IMR-90 (cell line): ENCODE results near the gene CDCP1. TPM values are rescaled to one million over a fixed set of nuclear protein-coding genes. Genes with fewer than 3 reads are reported as not detected.

ENCODE experiments used
- ATAC-seq: fragments of 200-7000 bp; cut with Tn5 transposase; 2 replicates; pipeline ENCODE4 v1.9.1; 2020; ENCODE audit warnings: low read depth, mild to moderate bottlenecking, moderate library complexity
- BruUV-seq: library from RNA; stranded (reverse); fragments of 400-500 nt; replicated peaks from 2 replicates; lab custom pipeline; 2021; lab: Mats Ljungman, UMichigan
- CTCF ChIA-PET: fragments of 300-600 bp; formaldehyde crosslinking; extraction: SDS; loops from one replicate; lab custom pipeline; 2021; ENCODE audit warnings: antibody characterized with exemption; lab: Yijun Ruan, JAX
- POLR2A ChIA-PET: fragments of 300-600 bp; sonication (Branson Sonifier 250); formaldehyde crosslinking; loops from one replicate; lab custom pipeline; 2022; ENCODE audit warnings: antibody characterized with exemption; ENCODE audit not compliant: unreplicated experiment; lab: Charles Lee
- DNase-seq: peaks from one replicate; pipeline ENCODE4 v3.0.0; 2013
- H2AFZ ChIP-seq: replicated peaks from 2 replicates; pipeline ENCODE3; 2013; ENCODE audit warnings: low read length, mild to moderate bottlenecking; ENCODE audit not compliant: poor library complexity
- H2AK5ac ChIP-seq: 2 replicates; pipeline ENCODE4 v1.6.1; 2013; ENCODE audit warnings: low read depth, low read length, inconsistent platforms
- H2AK9ac ChIP-seq: replicated peaks from 2 replicates; pipeline ENCODE3; 2013; ENCODE audit warnings: mild to moderate bottlenecking, low read depth, low read length, moderate library complexity; ENCODE audit not compliant: poor library complexity
- H2BK120ac ChIP-seq: 2 replicates; pipeline ENCODE4 v1.6.1; 2013; ENCODE audit warnings: low read depth, low read length, inconsistent platforms
- H2BK15ac ChIP-seq: 3 replicates; pipeline ENCODE4 v1.6.1; 2013; ENCODE audit warnings: low read depth, low read length, inconsistent platforms
- H2BK20ac ChIP-seq: 2 replicates; pipeline ENCODE4 v1.6.1; 2013; ENCODE audit warnings: low read depth, mild to moderate bottlenecking, inconsistent platforms, low read length, moderate library complexity
- H2BK5ac ChIP-seq: 2 replicates; pipeline ENCODE4 v1.6.1; 2013; ENCODE audit warnings: mild to moderate bottlenecking, low read depth, low read length, inconsistent platforms; ENCODE audit not compliant: poor library complexity, severe bottlenecking
- H3K14ac ChIP-seq: replicated peaks from 2 replicates; pipeline ENCODE4 v1.6.1; 2013; ENCODE audit warnings: low read depth, low read length, inconsistent platforms
- H3K18ac ChIP-seq: 2 replicates; pipeline ENCODE4 v1.6.1; 2013; ENCODE audit warnings: low read depth, low read length, control low read depth
- H3K23ac ChIP-seq: 2 replicates; pipeline ENCODE4 v1.6.1; 2013; ENCODE audit warnings: low read depth, low read length, inconsistent platforms
- H3K27ac ChIP-seq: 2 replicates; pipeline ENCODE4 v1.5.1; 2013; ENCODE audit warnings: mild to moderate bottlenecking, control low read depth, low read length; ENCODE audit not compliant: insufficient read depth
- H3K27me3 ChIP-seq: 2 replicates; pipeline ENCODE4 v1.6.1; 2013; ENCODE audit warnings: low read length; ENCODE audit not compliant: control insufficient read depth, insufficient read depth
- H3K36me3 ChIP-seq: 2 replicates; pipeline ENCODE4 v1.6.1; 2013; ENCODE audit warnings: low read length, mixed read lengths; ENCODE audit not compliant: control insufficient read depth, insufficient read depth
- H3K4ac ChIP-seq: 2 replicates; pipeline ENCODE4 v1.6.1; 2013; ENCODE audit warnings: low read depth, low read length, inconsistent platforms
- H3K4me1 ChIP-seq: 2 replicates; pipeline ENCODE4 v1.6.1; 2013; ENCODE audit warnings: low read length, mixed read lengths; ENCODE audit not compliant: control insufficient read depth, insufficient read depth
- H3K4me2 ChIP-seq: 2 replicates; pipeline ENCODE4 v1.6.1; 2013; ENCODE audit warnings: low read depth, mild to moderate bottlenecking, control low read depth, low read length, moderate library complexity
- H3K4me3 ChIP-seq: 2 replicates; pipeline ENCODE4 v1.5.1; 2013; ENCODE audit warnings: low read depth, mild to moderate bottlenecking, control low read depth, low read length, moderate library complexity; ENCODE audit not compliant: insufficient read depth
- H3K56ac ChIP-seq: 2 replicates; pipeline ENCODE4 v1.6.1; 2013; ENCODE audit warnings: low read length, inconsistent platforms; ENCODE audit not compliant: insufficient read depth; ENCODE audit errors: extremely low read depth
- H3K79me1 ChIP-seq, 2 experiments: 2 replicates each; pipeline ENCODE4 v1.6.1; 2013; ENCODE audit warnings: low read length in 2 of 2, inconsistent platforms in 1 of 2, low read depth in 1 of 2
- H3K9ac ChIP-seq: 2 replicates; pipeline ENCODE4 v1.6.1; 2013; ENCODE audit warnings: low read depth, low read length, control low read depth
- H3K9me1 ChIP-seq: 2 replicates; pipeline ENCODE4 v1.6.1; 2013; ENCODE audit warnings: low read length, inconsistent platforms; ENCODE audit not compliant: insufficient read depth
- H3K9me3 ChIP-seq: 2 replicates; pipeline ENCODE4 v1.6.1; 2013; ENCODE audit warnings: low read length; ENCODE audit not compliant: control insufficient read depth, insufficient read depth
- H4K20me1 ChIP-seq: 2 replicates; pipeline ENCODE4 v1.6.1; 2013; ENCODE audit warnings: low read length, inconsistent platforms; ENCODE audit not compliant: insufficient read depth
- H4K5ac ChIP-seq: 2 replicates; pipeline ENCODE4 v1.6.1; 2013; ENCODE audit warnings: mild to moderate bottlenecking, low read depth, low read length, control low read depth
- H4K8ac ChIP-seq, 2 experiments: 2 replicates each; pipeline ENCODE4 v1.6.1; 2013; ENCODE audit warnings: low read depth in 2 of 2, low read length in 2 of 2, control low read depth in 1 of 2, inconsistent platforms in 1 of 2
- H4K91ac ChIP-seq: 2 replicates; pipeline ENCODE4 v1.6.1; 2013; ENCODE audit warnings: low read depth, low read length, inconsistent platforms; ENCODE audit not compliant: insufficient read depth
- BHLHE40 ChIP-seq: fragments of 150-350 bp; IDR thresholded peaks from 2 replicates; pipeline ENCODE4 v1.6.1; 2016; ENCODE audit warnings: mild to moderate bottlenecking, low read depth, low read length
- CEBPB ChIP-seq: IDR thresholded peaks from 2 replicates; pipeline ENCODE4 v1.6.1; 2012; ENCODE audit warnings: low read depth, low read length, improper control_type of control experiment
- CHD1 ChIP-seq: IDR thresholded peaks from 2 replicates; pipeline ENCODE4 v1.6.1; 2012; ENCODE audit warnings: low read depth, low read length, improper control_type of control experiment
- CTCF ChIP-seq: conservative IDR thresholded peaks from 2 replicates; pipeline ENCODE4 v1.5.1; 2012; ENCODE audit warnings: mild to moderate bottlenecking, low read depth, low read length, improper control_type of control experiment
- ELK1 ChIP-seq: fragments of 150-350 bp; IDR thresholded peaks from 2 replicates; pipeline ENCODE4 v1.6.1; 2016; ENCODE audit warnings: low read depth, mild to moderate bottlenecking, low read length, moderate library complexity, borderline replicate concordance
- FOS ChIP-seq: fragments of 150-350 bp; IDR thresholded peaks from 2 replicates; pipeline ENCODE4 v1.6.1; 2016; ENCODE audit warnings: low read depth, low read length
- MAFK ChIP-seq: IDR thresholded peaks from 2 replicates; pipeline ENCODE4 v1.6.1; 2012; ENCODE audit warnings: low read depth, low read length, improper control_type of control experiment
- MAZ ChIP-seq: IDR thresholded peaks from 2 replicates; pipeline ENCODE4 v1.6.1; 2012; ENCODE audit warnings: low read depth, mild to moderate bottlenecking, low read length, improper control_type of control experiment, moderate library complexity, borderline replicate concordance
- MXI1 ChIP-seq: IDR thresholded peaks from 2 replicates; pipeline ENCODE4 v1.6.1; 2012; ENCODE audit warnings: low read depth, mild to moderate bottlenecking, low read length, moderate library complexity, borderline replicate concordance
- NFE2L2 ChIP-seq: fragments of 150-350 bp; IDR thresholded peaks from 2 replicates; pipeline ENCODE4 v1.6.1; 2016; ENCODE audit warnings: low read depth, mild to moderate bottlenecking, low read length
- POLR2A ChIP-seq: IDR thresholded peaks from 2 replicates; pipeline ENCODE4 v1.6.1; 2012; ENCODE audit warnings: mild to moderate bottlenecking, low read depth, low read length
- RAD21 ChIP-seq: IDR thresholded peaks from 2 replicates; pipeline ENCODE4 v1.6.1; 2012; ENCODE audit warnings: low read length, improper control_type of control experiment
- RCOR1 ChIP-seq: IDR thresholded peaks from 2 replicates; pipeline ENCODE4 v1.6.1; 2012; ENCODE audit warnings: mild to moderate bottlenecking, low read length, improper control_type of control experiment; ENCODE audit not compliant: insufficient replicate concordance
- RFX5 ChIP-seq: IDR thresholded peaks from 2 replicates; pipeline ENCODE4 v1.8.0; 2012; ENCODE audit warnings: low read depth, mild to moderate bottlenecking, low read length, moderate library complexity
- SMC3 ChIP-seq: fragments of 150-350 bp; IDR thresholded peaks from 2 replicates; pipeline ENCODE4 v1.6.1; 2016; ENCODE audit warnings: low read depth, mild to moderate bottlenecking, antibody characterized with exemption, low read length, moderate library complexity
- USF2 ChIP-seq: fragments of 150-350 bp; IDR thresholded peaks from 2 replicates; pipeline ENCODE4 v1.6.1; 2017; ENCODE audit warnings: mild to moderate bottlenecking, antibody characterized with exemption, low read length, low read depth
- WGBS, 2 experiments: methylation state at CpG; one replicate each; pipeline versions ENCODE4 v1.1.5 to v1.1.7; 2013; ENCODE audit warnings: missing lambda C conversion rate in 2 of 2; ENCODE audit not compliant: insufficient read length in 1 of 2; ENCODE audit errors: extremely low coverage in 2 of 2; 5-methylcytosine and 5-hydroxymethylcytosine counted together
- dilution Hi-C: fragments of 300-500 bp; cut with HindIII; formaldehyde crosslinking; loops from one replicate; pipeline ENCODE4 v1.14.3; 2018; ENCODE audit warnings: low sequenced_read_pairs; ENCODE audit not compliant: unreplicated experiment
- in situ Hi-C: fragments of 300-500 bp; cut with MboI; formaldehyde crosslinking; loops from 3 replicates; pipeline ENCODE4 v1.14.3; 2019; ENCODE audit warnings: low sequenced_read_pairs, inconsistent platforms, mixed read lengths
- intact Hi-C: fragments of 100-400 bp; cut with micrococcal nuclease; formaldehyde crosslinking; loops from 2 replicates; pipeline ENCODE4 v1.10.0; 2022
- polyA plus RNA-seq, 3 experiments: library from polyadenylated mRNA; depleted of rRNA; stranded (reverse); fragments of >200 nt; gene quantifications; 2 replicates each; pipeline ENCODE4 v1.2.3, GENCODE V29; 2012; ENCODE audit warnings: low replicate concordance in 1 of 3
- total RNA-seq: library from RNA; depleted of rRNA; stranded (reverse); fragments of >200 nt; gene quantifications from 2 replicates; pipeline ENCODE4 v1.2.3, GENCODE V29; 2012

Gene CDCP1
- total and polyA plus RNA-seq, 2 of the 4 experiments (the other 2 are of a cell fraction) = 2.5 to 3.8 TPM

- H2BK20ac ChIP-seq = no peak overlapping the region
- no peaks in the 10 kb centered on the region for H3K36me3 ChIP-seq
- no peaks in the 10 kb centered on the region for H3K79me1 ChIP-seq
- peaks cover 3% of the 10 kb centered on the region for H3K9me3 ChIP-seq
- H2AFZ ChIP-seq = no peak overlapping the region
- no peak overlapping the region for H4K8ac ChIP-seq
- no peak overlapping the region for H3K27ac ChIP-seq
- CTCF ChIA-PET = no interaction called here
- no peak overlapping the region for H2BK5ac ChIP-seq
- no peak overlapping the region for H3K4ac ChIP-seq
- no peaks in the 10 kb centered on the region for H4K20me1 ChIP-seq
- no peak overlapping the region for H3K56ac ChIP-seq
- POLR2A ChIA-PET = no interaction called here
- peaks cover 6% of the 10 kb centered on the region; the same call in 1 of the 2 replicates for H3K27me3 ChIP-seq
- dilution Hi-C loops = no loop called here
- intact Hi-C loops = no loop called here
- no CpG with 5 or more reads among the region's 2 CpGs for WGBS, 2 experiments
- no peak overlapping the region for H3K18ac ChIP-seq
- ATAC-seq = no peak
- in situ Hi-C loops = no loop called here
- no TSS peak for BruUV-seq
- peaks cover 6% of the 10 kb centered on the region for H3K9me1 ChIP-seq
- H3K14ac ChIP-seq = no peak overlapping the region
- no peak overlapping the region for H4K91ac ChIP-seq
- no peak overlapping the region for H3K23ac ChIP-seq
- H2BK120ac ChIP-seq = no peak overlapping the region
- TF ChIP-seq USF2 (no peak), CHD1 (no peak), CEBPB (no peak), RCOR1 (no peak), POLR2A (no peak), MAZ (no peak), NFE2L2 (no peak), MXI1 (no peak), RAD21 (no peak), RFX5 (no peak), MAFK (no peak), CTCF (no peak), FOS (no peak), BHLHE40 (no peak), SMC3 (no peak), ELK1 (no peak)
- H3K4me2 ChIP-seq = no peak overlapping the region
- H2BK15ac ChIP-seq = no peak overlapping the region
- H3K4me1 ChIP-seq = peaks cover 17% of the 10 kb centered on the region
- no peak overlapping the region for H2AK5ac ChIP-seq
- H3K4me3 ChIP-seq = no peak overlapping the region
- DNase-seq = no peak
- H4K5ac ChIP-seq = no peak overlapping the region
- no peak overlapping the region for H3K9ac ChIP-seq
- no peak overlapping the region for H2AK9ac ChIP-seq
These were observed 4.9 kb upstream of the CDCP1 start for GRCh38 chr3:45151100-45151499.
